Measurements from ENCODE around the gene KCNK10. TPM values are rescaled to one million over a fixed set of nuclear protein-coding genes. Genes with fewer than 3 reads are reported as not detected.

KCNK10 gene
- total RNA-seq, 1 experiment from 2014 or later = 2.9 TPM

DNA sequence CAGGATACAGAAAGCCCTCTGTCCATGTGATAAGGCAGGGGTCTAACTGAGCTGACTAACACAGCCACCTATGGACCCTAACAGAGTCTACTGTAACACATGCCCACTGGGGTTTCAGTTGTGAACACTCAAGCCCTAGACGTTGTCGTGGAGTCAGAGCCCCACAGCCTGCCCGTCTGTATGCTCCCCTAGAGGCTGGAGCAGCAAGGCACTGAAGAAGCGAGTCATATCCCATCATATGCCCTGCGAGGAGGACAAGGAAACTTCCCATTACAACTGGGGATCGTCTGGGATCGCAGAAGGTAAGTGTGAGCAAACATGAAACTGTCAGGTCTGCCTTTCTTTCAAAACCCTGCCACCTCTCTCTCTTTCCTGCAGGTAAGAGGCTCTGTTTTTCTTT, 180.1 kb downstream of the KCNK10 start:
- TF ChIP-seq, protein P1, sequence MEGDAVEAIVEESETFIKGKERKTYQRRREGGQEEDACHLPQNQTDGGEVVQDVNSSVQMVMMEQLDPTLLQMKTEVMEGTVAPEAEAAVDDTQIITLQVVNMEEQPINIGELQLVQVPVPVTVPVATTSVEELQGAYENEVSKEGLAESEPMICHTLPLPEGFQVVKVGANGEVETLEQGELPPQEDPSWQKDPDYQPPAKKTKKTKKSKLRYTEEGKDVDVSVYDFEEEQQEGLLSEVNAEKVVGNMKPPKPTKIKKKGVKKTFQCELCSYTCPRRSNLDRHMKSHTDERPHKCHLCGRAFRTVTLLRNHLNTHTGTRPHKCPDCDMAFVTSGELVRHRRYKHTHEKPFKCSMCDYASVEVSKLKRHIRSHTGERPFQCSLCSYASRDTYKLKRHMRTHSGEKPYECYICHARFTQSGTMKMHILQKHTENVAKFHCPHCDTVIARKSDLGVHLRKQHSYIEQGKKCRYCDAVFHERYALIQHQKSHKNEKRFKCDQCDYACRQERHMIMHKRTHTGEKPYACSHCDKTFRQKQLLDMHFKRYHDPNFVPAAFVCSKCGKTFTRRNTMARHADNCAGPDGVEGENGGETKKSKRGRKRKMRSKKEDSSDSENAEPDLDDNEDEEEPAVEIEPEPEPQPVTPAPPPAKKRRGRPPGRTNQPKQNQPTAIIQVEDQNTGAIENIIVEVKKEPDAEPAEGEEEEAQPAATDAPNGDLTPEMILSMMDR (IDR thresholded peaks at IDR 0.05; ENCODE audit: insufficient read depth in 1 of 2, low read depth in 1 of 2, low read length in 1 of 2, severe bottlenecking in 1 of 2, unreplicated experiment in 1 of 2) = no peak

DNA sequence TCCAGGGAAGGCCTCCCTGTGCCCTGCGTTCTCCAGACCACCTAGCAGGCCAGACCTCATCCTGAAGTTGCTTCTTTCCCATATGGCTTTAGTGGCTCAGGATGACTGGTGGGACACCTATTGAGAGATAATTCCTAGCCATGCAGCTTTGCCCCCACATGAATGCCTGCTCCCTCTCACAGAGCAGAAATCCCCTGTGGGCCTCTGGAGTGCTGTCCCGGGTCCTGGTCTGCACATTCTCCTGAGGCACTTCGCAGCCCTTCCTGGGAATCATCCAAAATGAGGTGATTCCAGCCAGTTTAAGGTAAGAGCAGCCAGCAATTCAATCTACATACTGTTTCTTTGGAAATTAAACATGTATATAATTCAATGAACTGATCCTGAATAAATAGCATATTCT, 182.2 kb downstream of the KCNK10 start:
- no peak for DNase-seq
- BruUV-seq (replicated peaks) = no TSS peak
- POLR2A ChIA-PET = no interaction called here
- Mint-ChIP-seq H3K36me3 (ENCODE audit: insufficient read depth, unreplicated experiment) (no peaks in the 10 kb centered on the region), H3K4me3 (ENCODE audit: unreplicated experiment) (no peak overlapping the region), H3K27ac (ENCODE audit: unreplicated experiment) (no peak overlapping the region), H3K27me3 (ENCODE audit: insufficient read depth, unreplicated experiment) (peaks cover 22% of the 10 kb centered on the region), H3K4me1 (ENCODE audit: low read depth, unreplicated experiment) (no peaks in the 10 kb centered on the region), H3K9me3 (ENCODE audit: unreplicated experiment) (no peaks in the 10 kb centered on the region)
- no peaks in the 10 kb centered on the region for H3K27me3 ChIP-seq (replicated peaks; ENCODE audit: control insufficient read depth, insufficient read depth, low read length)
- CTCF ChIA-PET = no interaction called here
- intact Hi-C loops (cut with micrococcal nuclease; ENCODE audit: unreplicated experiment) = no loop called here
- no peaks in the 10 kb centered on the region for H3K4me1 ChIP-seq
- H3K9me3 ChIP-seq = no peaks in the 10 kb centered on the region
- H3K4me3 ChIP-seq (ENCODE audit: low read depth, low read length) = no peak overlapping the region
- TF ChIP-seq, protein P1 (IDR thresholded peaks at IDR 0.05; ENCODE audit: insufficient read depth in 1 of 2, low read depth in 1 of 2, low read length in 1 of 2, severe bottlenecking in 1 of 2, unreplicated experiment in 1 of 2) = no peak
- no peaks in the 10 kb centered on the region for H3K36me3 ChIP-seq (ENCODE audit: control insufficient read depth, insufficient read depth, low read length)

More for the DNA sequence above, 180.1 kb downstream of the KCNK10 start:
- CTCF ChIA-PET = no interaction called here
- no peaks in the 10 kb centered on the region for H3K36me3 ChIP-seq (ENCODE audit: control insufficient read depth, insufficient read depth, low read length)
- H3K4me1 ChIP-seq = no peaks in the 10 kb centered on the region
- intact Hi-C loops (cut with micrococcal nuclease; ENCODE audit: unreplicated experiment) = no loop called here
- Mint-ChIP-seq H3K27ac (ENCODE audit: unreplicated experiment) (no peak overlapping the region), H3K9me3 (ENCODE audit: unreplicated experiment) (no peaks in the 10 kb centered on the region), H3K27me3 (ENCODE audit: insufficient read depth, unreplicated experiment) (peaks cover 19% of the 10 kb centered on the region), H3K4me3 (ENCODE audit: unreplicated experiment) (no peak overlapping the region), H3K36me3 (ENCODE audit: insufficient read depth, unreplicated experiment) (no peaks in the 10 kb centered on the region), H3K4me1 (ENCODE audit: low read depth, unreplicated experiment) (no peaks in the 10 kb centered on the region)
- H3K4me3 ChIP-seq (ENCODE audit: low read depth, low read length) = no peak overlapping the region
- POLR2A ChIA-PET = no interaction called here
- BruUV-seq (replicated peaks) = no TSS peak
- DNase-seq = no peak
- H3K9me3 ChIP-seq = no peaks in the 10 kb centered on the region
- H3K27me3 ChIP-seq (replicated peaks; ENCODE audit: control insufficient read depth, insufficient read depth, low read length) = no peaks in the 10 kb centered on the region

DNA sequence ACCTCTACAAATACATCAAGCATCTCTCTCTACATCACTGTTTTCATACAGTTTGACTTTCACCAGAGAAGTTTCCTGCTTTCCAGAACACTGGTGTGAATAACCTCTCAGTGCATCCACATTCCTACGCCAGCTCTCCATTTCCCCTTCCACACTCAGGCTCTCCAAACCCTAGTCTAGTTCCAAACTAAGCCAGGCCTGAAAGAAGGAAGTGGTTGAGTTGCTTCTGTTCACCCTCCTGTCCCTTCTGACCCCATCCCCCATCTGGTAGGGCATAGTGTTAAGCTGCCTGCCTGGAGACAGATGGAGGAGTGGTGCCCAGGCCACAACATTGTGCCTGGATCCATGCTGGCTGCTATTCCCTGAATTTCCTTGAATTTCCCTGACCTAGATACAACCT, 185.7 kb downstream of the KCNK10 start:
- Mint-ChIP-seq H3K4me3 (ENCODE audit: unreplicated experiment) (no peak overlapping the region), H3K9me3 (ENCODE audit: unreplicated experiment) (peaks cover 7% of the 10 kb centered on the region), H3K27ac (ENCODE audit: unreplicated experiment) (no peak overlapping the region), H3K4me1 (ENCODE audit: low read depth, unreplicated experiment) (no peaks in the 10 kb centered on the region), H3K36me3 (ENCODE audit: insufficient read depth, unreplicated experiment) (no peaks in the 10 kb centered on the region), H3K27me3 (ENCODE audit: insufficient read depth, unreplicated experiment) (peaks cover 23% of the 10 kb centered on the region)
- intact Hi-C loops (cut with micrococcal nuclease; ENCODE audit: unreplicated experiment) = no loop called here
- ChIA-PET CTCF (no interaction called here), POLR2A (no interaction called here)
- Histone ChIP-seq H3K9me3 (no peaks in the 10 kb centered on the region), H3K36me3 (ENCODE audit: control insufficient read depth, insufficient read depth, low read length) (no peaks in the 10 kb centered on the region), H3K27me3 (replicated peaks; ENCODE audit: control insufficient read depth, insufficient read depth, low read length) (no peaks in the 10 kb centered on the region), H3K4me3 (ENCODE audit: low read depth, low read length) (no peak overlapping the region), H3K4me1 (no peaks in the 10 kb centered on the region)
- TF ChIP-seq, protein P1 (IDR thresholded peaks at IDR 0.05; ENCODE audit: insufficient read depth in 1 of 2, low read depth in 1 of 2, low read length in 1 of 2, severe bottlenecking in 1 of 2, unreplicated experiment in 1 of 2) = no peak
- BruUV-seq (replicated peaks) = no TSS peak
- DNase-seq = no peak

Other genes starting within 250 kb of the KCNK10 start
- gene SPATA7, start 62.4 kb upstream of the KCNK10 start, total RNA-seq (2022) = 8.2 and 8.7 TPM in 2 replicates
- 25.2 and 27.7 TPM in 2 replicates for gene PTPN21, start 231.7 kb upstream of the KCNK10 start, total RNA-seq (2022)
- gene ZC3H14, start 239.8 kb upstream of the KCNK10 start, total RNA-seq (2022) = 77.1 and 77.6 TPM in 2 replicates

All from Caco-2 (cell line).